TTC549 (cell line): Measurements from ENCODE around the gene HMGXB3.

ENCODE experiments used
- FAIRE-seq: peaks from 2 replicates; lab custom pipeline; 2012; peaks lifted over from hg19 to GRCh38; lab: Jason Lieb, UNC

HMGXB3 gene

DNA sequence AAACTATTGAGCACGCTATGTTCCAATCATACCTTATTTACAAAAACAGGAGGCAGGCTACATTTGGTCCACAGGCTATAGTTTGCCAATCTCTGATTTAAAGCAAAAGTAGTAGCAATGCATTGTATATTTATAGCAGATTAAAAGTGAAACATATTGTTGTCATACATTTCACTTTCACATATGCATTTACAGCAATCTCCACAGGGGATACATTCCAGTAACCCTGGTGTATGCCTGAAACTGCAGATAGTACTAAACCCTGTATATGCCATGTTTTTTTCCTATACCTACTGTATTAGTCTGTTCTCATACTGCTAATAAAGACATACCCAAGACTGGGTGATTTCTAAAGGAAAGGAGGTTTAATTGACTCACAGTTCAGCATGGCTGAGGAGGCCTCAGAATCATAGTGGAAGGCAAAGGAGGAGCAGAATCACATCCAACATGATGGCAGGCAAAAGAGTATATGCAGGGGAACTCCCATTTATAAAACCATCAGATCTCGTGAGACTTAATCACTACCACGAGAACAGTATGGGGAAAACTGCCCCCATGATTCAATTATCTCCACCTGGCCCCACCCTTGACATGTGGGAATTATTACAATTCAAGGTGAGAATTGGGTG is 91.7 kb downstream of the HMGXB3 start:
- FAIRE-seq: no peak

- no peak for FAIRE-seq
These were observed 96.6 kb downstream of the HMGXB3 start for GRCh38 chr5:150097152-150097551.

DNA sequence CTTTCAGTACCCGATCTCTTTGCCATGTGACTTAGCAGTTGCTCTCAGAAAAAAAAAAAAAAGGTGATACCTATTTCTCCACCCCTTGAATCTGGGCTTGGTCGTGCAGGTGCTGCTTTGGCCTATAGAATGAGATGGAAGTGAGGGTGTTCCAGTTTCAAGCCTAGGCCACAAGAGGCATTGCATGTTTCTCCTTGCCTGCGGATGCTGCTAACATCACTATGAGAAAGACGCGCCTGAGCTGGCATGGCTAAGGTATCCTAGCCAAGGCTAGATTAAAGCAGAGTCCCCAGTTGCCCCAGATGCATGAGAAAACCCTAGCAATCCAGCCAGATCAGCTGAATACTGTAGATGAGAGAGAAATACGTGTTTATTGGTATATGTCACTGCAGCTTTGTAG is 100.5 kb downstream of the HMGXB3 start:
- FAIRE-seq: no peak
